ENCODE results near the gene RSU1.

RSU1 gene

GRCh38 chr10:16822027-16822426 is 4.8 kb upstream of the RSU1 start:
- Histone ChIP-seq H3K27ac (ENCODE audit: low read length) (no peak overlapping the region), H4K20me1 (ENCODE audit: insufficient read depth, low read length) (no peaks in the 10 kb centered on the region), H3K79me2 (ENCODE audit: insufficient read depth, low read length) (peaks cover under 1% of the 10 kb centered on the region; the same call in 1 of the 2 replicates), H2AFZ (ENCODE audit: low read depth, low read length) (no peak overlapping the region), H3K4me2 (ENCODE audit: insufficient read depth, low read length) (no peak overlapping the region), H3K36me3 (ENCODE audit: insufficient read depth, low read length) (no peaks in the 10 kb centered on the region), H3K9me3 (ENCODE audit: insufficient read depth, low read length, severe bottlenecking) (peaks cover 11% of the 10 kb centered on the region), H3K9ac (ENCODE audit: low read depth, low read length) (no peak overlapping the region), H3K4me3 (ENCODE audit: low read depth in 1 of 2, low read length in 2 of 2) (no peak overlapping the region), H3K27me3 (ENCODE audit: insufficient read depth, low read length, poor library complexity) (no peaks in the 10 kb centered on the region), H3K4me1 (ENCODE audit: insufficient read depth, low read length) (peaks cover 13% of the 10 kb centered on the region)
- TF ChIP-seq CTCF (IDR thresholded peaks at IDR 0.05; ENCODE audit: borderline replicate concordance, extremely low read depth, low read length, poor library complexity, severe bottlenecking), result no peak
- no peak for TF ChIP-seq EZH2 (IDR thresholded peaks at IDR 0.05; ENCODE audit: borderline replicate concordance, low read depth, low read length, severe bottlenecking)
- DNase-seq, result no peak
- no peak for ATAC-seq (ENCODE audit: insufficient read depth, low read depth)

DNA sequence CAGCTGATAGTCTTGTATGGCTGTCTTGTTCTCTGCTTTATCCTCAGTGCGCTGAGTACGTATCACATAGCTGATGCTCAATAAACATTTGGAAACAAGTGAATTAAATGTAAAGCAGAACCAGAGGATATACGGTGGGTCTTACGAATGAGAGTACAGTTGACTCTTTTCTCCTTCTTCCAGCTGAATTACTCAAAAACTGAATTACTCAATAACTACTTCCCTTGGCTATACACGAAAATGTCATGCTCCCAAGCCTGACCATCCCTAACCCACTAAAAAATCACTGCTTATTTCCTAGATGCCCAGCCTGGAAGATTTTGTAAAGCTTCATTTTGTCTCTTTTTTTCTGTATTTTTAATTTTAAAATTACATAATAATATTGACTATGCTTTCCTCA is 3.2 kb upstream of the RSU1 start:
- Histone ChIP-seq H2AFZ (ENCODE audit: low read depth, low read length) (no peak overlapping the region), H3K4me2 (ENCODE audit: insufficient read depth, low read length) (no peak overlapping the region), H3K36me3 (ENCODE audit: insufficient read depth, low read length) (no peaks in the 10 kb centered on the region), H3K4me1 (ENCODE audit: insufficient read depth, low read length) (peaks cover 29% of the 10 kb centered on the region), H3K27me3 (ENCODE audit: insufficient read depth, low read length, poor library complexity) (no peaks in the 10 kb centered on the region), H3K27ac (ENCODE audit: low read length) (no peak overlapping the region), H3K4me3 (ENCODE audit: low read depth in 1 of 2, low read length in 2 of 2) (no peak overlapping the region), H3K79me2 (ENCODE audit: insufficient read depth, low read length) (peaks cover 17% of the 10 kb centered on the region), H3K9ac (ENCODE audit: low read depth, low read length) (no peak overlapping the region), H3K9me3 (ENCODE audit: insufficient read depth, low read length, severe bottlenecking) (peaks cover 11% of the 10 kb centered on the region), H4K20me1 (ENCODE audit: insufficient read depth, low read length) (no peaks in the 10 kb centered on the region)
- ATAC-seq (ENCODE audit: insufficient read depth, low read depth), result no peak
- DNase-seq, result no peak
- TF ChIP-seq EZH2 (IDR thresholded peaks at IDR 0.05; ENCODE audit: borderline replicate concordance, low read depth, low read length, severe bottlenecking) (no peak), CTCF (IDR thresholded peaks at IDR 0.05; ENCODE audit: borderline replicate concordance, extremely low read depth, low read length, poor library complexity, severe bottlenecking) (no peak)

DNA sequence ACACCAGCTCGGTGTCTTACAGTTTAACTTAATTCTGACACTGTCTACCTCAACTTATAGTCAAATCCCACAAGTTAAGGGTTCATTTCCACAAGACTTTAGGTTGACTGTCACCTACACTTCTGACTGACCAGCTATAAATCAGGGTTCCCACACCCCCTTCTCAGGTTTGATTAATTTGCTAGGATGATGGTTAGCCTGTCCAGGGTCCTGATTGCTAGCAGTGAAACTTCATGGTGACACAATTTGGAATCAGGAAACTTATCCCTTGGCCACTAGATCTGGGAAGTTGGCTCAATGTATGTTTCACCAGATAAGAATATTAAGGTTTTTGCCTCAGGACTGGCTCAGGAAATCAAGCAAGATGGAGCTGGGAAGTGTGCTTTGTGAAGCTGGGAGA is 2.8 kb upstream of the RSU1 start:
- no peaks in the 10 kb centered on the region for H3K27me3 ChIP-seq (ENCODE audit: insufficient read depth, low read length, poor library complexity)
- H3K79me2 ChIP-seq (ENCODE audit: insufficient read depth, low read length), result peaks cover 21% of the 10 kb centered on the region
- H3K4me2 ChIP-seq (ENCODE audit: insufficient read depth, low read length), result no peak overlapping the region
- TF ChIP-seq CTCF (IDR thresholded peaks at IDR 0.05; ENCODE audit: borderline replicate concordance, extremely low read depth, low read length, poor library complexity, severe bottlenecking), result no peak
- no peak for TF ChIP-seq EZH2 (IDR thresholded peaks at IDR 0.05; ENCODE audit: borderline replicate concordance, low read depth, low read length, severe bottlenecking)
- H2AFZ ChIP-seq (ENCODE audit: low read depth, low read length), result no peak overlapping the region
- ATAC-seq (ENCODE audit: insufficient read depth, low read depth) (no peak), DNase-seq (no peak)
- H3K27ac ChIP-seq (ENCODE audit: low read length), result no peak overlapping the region
- H3K4me3 ChIP-seq (ENCODE audit: low read depth in 1 of 2, low read length in 2 of 2), result no peak overlapping the region
- H4K20me1 ChIP-seq (ENCODE audit: insufficient read depth, low read length), result no peaks in the 10 kb centered on the region
- peaks cover 33% of the 10 kb centered on the region for H3K4me1 ChIP-seq (ENCODE audit: insufficient read depth, low read length)
- H3K9ac ChIP-seq (ENCODE audit: low read depth, low read length), result no peak overlapping the region
- H3K36me3 ChIP-seq (ENCODE audit: insufficient read depth, low read length), result no peaks in the 10 kb centered on the region
- peaks cover 11% of the 10 kb centered on the region for H3K9me3 ChIP-seq (ENCODE audit: insufficient read depth, low read length, severe bottlenecking)

- Histone ChIP-seq H3K9me3 (ENCODE audit: insufficient read depth, low read length, severe bottlenecking) (peaks cover 11% of the 10 kb centered on the region), H3K36me3 (ENCODE audit: insufficient read depth, low read length) (no peaks in the 10 kb centered on the region), H2AFZ (ENCODE audit: low read depth, low read length) (no peak overlapping the region), H4K20me1 (ENCODE audit: insufficient read depth, low read length) (no peaks in the 10 kb centered on the region), H3K4me1 (ENCODE audit: insufficient read depth, low read length) (peaks cover 37% of the 10 kb centered on the region), H3K4me3 (ENCODE audit: low read depth in 1 of 2, low read length in 2 of 2) (no peak overlapping the region), H3K79me2 (ENCODE audit: insufficient read depth, low read length) (peaks cover 23% of the 10 kb centered on the region), H3K27me3 (ENCODE audit: insufficient read depth, low read length, poor library complexity) (no peaks in the 10 kb centered on the region), H3K9ac (ENCODE audit: low read depth, low read length) (no peak overlapping the region), H3K27ac (ENCODE audit: low read length) (no peak overlapping the region), H3K4me2 (ENCODE audit: insufficient read depth, low read length) (no peak overlapping the region)
- TF ChIP-seq CTCF (IDR thresholded peaks at IDR 0.05; ENCODE audit: borderline replicate concordance, extremely low read depth, low read length, poor library complexity, severe bottlenecking), result no peak
- no peak for TF ChIP-seq EZH2 (IDR thresholded peaks at IDR 0.05; ENCODE audit: borderline replicate concordance, low read depth, low read length, severe bottlenecking)
- DNase-seq (no peak), ATAC-seq (ENCODE audit: insufficient read depth, low read depth) (no peak)
These were observed 2.2 kb upstream of the RSU1 start for GRCh38 chr10:16819436-16819835.
